DND-41 (cell line): ENCODE results near the gene KLHL6.

Experiments
- ATAC-seq: fragments of 200-7000 bp; cut with Tn5 transposase; 3 replicates; pipeline ENCODE4 v1.9.1; 2021; ENCODE audit warnings: low read depth; ENCODE audit not compliant: insufficient read depth
- DNase-seq: peaks from one replicate; pipeline ENCODE4 v3.0.0-alpha.2; 2020
- H2AFZ ChIP-seq: 2 replicates; pipeline ENCODE4 v1.6.0; 2012; ENCODE audit warnings: low read depth, low read length
- H3K27ac ChIP-seq: 2 replicates; pipeline ENCODE4 v1.5.1; 2012; ENCODE audit warnings: low read length, inconsistent platforms
- H3K27me3 ChIP-seq: fragments of 200-600 bp; sonication (generic); 2 replicates; pipeline ENCODE4 v1.6.0; 2012; ENCODE audit warnings: low read length, mild to moderate bottlenecking, inconsistent platforms; ENCODE audit not compliant: insufficient read depth, poor library complexity
- H3K36me3 ChIP-seq: 2 replicates; pipeline ENCODE4 v1.5.1; 2012; ENCODE audit warnings: low read length, inconsistent platforms; ENCODE audit not compliant: insufficient read depth
- H3K4me1 ChIP-seq: 2 replicates; pipeline ENCODE4 v1.5.1; 2012; ENCODE audit warnings: mild to moderate bottlenecking, low read length; ENCODE audit not compliant: insufficient read depth
- H3K4me2 ChIP-seq: 2 replicates; pipeline ENCODE4 v1.6.0; 2012; ENCODE audit warnings: mild to moderate bottlenecking, moderate library complexity, low read length, inconsistent platforms; ENCODE audit not compliant: insufficient read depth
- H3K4me3 ChIP-seq, 2 experiments: fragments of 200-600 bp in 1 of 2; shearing (Covaris generic) in 1 of 2; 2 replicates each; pipeline ENCODE4 v1.5.1; 2012 to 2016; ENCODE audit warnings: inconsistent platforms in 2 of 2, low read length in 2 of 2, mild to moderate bottlenecking in 2 of 2, low read depth in 1 of 2, moderate library complexity in 1 of 2
- H3K79me2 ChIP-seq: 2 replicates; pipeline ENCODE4 v1.6.0; 2012; ENCODE audit warnings: low read length, inconsistent platforms; ENCODE audit not compliant: insufficient read depth
- H3K9ac ChIP-seq: 2 replicates; pipeline ENCODE4 v1.6.0; 2012; ENCODE audit warnings: low read depth, mild to moderate bottlenecking, inconsistent platforms, low read length, moderate library complexity
- H3K9me3 ChIP-seq: 2 replicates; pipeline ENCODE4 v1.5.1; 2012; ENCODE audit warnings: low read length, moderate library complexity, mild to moderate bottlenecking, inconsistent platforms; ENCODE audit not compliant: insufficient read depth, severe bottlenecking
- H4K20me1 ChIP-seq: 2 replicates; pipeline ENCODE4 v1.6.0; 2012; ENCODE audit warnings: low read length; ENCODE audit not compliant: insufficient read depth
- CTCF ChIP-seq: IDR thresholded peaks from 2 replicates; pipeline ENCODE4 v1.5.1; 2012; ENCODE audit warnings: borderline replicate concordance, low read length, moderate library complexity, mild to moderate bottlenecking; ENCODE audit not compliant: poor library complexity, severe bottlenecking; ENCODE audit errors: extremely low read depth
- EZH2 ChIP-seq: IDR thresholded peaks from 3 replicates; pipeline ENCODE4 v1.6.1; 2012; ENCODE audit warnings: borderline replicate concordance, low read depth, mild to moderate bottlenecking, moderate library complexity, low read length, inconsistent platforms; ENCODE audit not compliant: severe bottlenecking

The KLHL6 gene

GRCh38 chr3:183558495-183558894 lies 3.0 kb upstream of the KLHL6 start:
- Histone ChIP-seq H3K79me2 (peaks cover 18% of the 10 kb centered on the region), H2AFZ (no peak overlapping the region), H3K36me3 (no peaks in the 10 kb centered on the region), H3K4me2 (no peak overlapping the region), H3K4me1 (peaks cover 29% of the 10 kb centered on the region), H4K20me1 (no peaks in the 10 kb centered on the region), H3K27ac (no peak overlapping the region), H3K27me3 (no peaks in the 10 kb centered on the region), H3K9me3 (no peaks in the 10 kb centered on the region), H3K4me3 (no peak overlapping the region), H3K9ac (no peak overlapping the region)
- DNase-seq (no peak), ATAC-seq (no peak)
- no peak for TF ChIP-seq CTCF
- no peak for TF ChIP-seq EZH2

- Histone ChIP-seq H3K36me3 (no peaks in the 10 kb centered on the region), H3K27me3 (no peaks in the 10 kb centered on the region), H3K4me2 (peak overlapping the region; percentile 79; the same call in 1 of the 2 replicates), H3K9me3 (no peaks in the 10 kb centered on the region), H3K9ac (no peak overlapping the region), H3K79me2 (peaks cover 33% of the 10 kb centered on the region), H3K4me1 (peaks cover 43% of the 10 kb centered on the region), H4K20me1 (no peaks in the 10 kb centered on the region), H3K27ac (no peak overlapping the region), H2AFZ (0 out of 2 replicates have a peak overlapping the region, but pooled peaks have one; percentile 100), H3K4me3 (no peak overlapping the region; a peak in 1 of 4 replicates)
- ATAC-seq (no peak), DNase-seq (no peak)
- TF ChIP-seq EZH2 (no peak), CTCF (no peak)
Measured at GRCh38 chr3:183556722-183557121, 1.2 kb upstream of the KLHL6 start.

GRCh38 chr3:183554377-183554776 lies 1.1 kb downstream of the KLHL6 start:
- H3K9ac ChIP-seq: peak overlapping the region; percentile 77
- no peaks in the 10 kb centered on the region for H3K27me3 ChIP-seq
- peaks cover 43% of the 10 kb centered on the region for H3K4me1 ChIP-seq
- no peaks in the 10 kb centered on the region for H4K20me1 ChIP-seq
- H3K36me3 ChIP-seq: no peaks in the 10 kb centered on the region
- TF ChIP-seq EZH2: no peak
- no peak for TF ChIP-seq CTCF
- peak overlapping the region; percentile 94 for H3K27ac ChIP-seq
- peak; percentile 44 for ATAC-seq
- H3K4me3 ChIP-seq: peak overlapping the region; percentile 1 to 67; a peak in 3 of 4 replicates
- peak overlapping the region; percentile 79 for H3K4me2 ChIP-seq
- H3K9me3 ChIP-seq: no peaks in the 10 kb centered on the region
- H2AFZ ChIP-seq: peak overlapping the region; percentile 0; the same call in 1 of the 2 replicates
- DNase-seq: no peak
- peaks cover 50% of the 10 kb centered on the region for H3K79me2 ChIP-seq
